ENCODE measurements around the gene TGFBR3.

Gene TGFBR3

DNA sequence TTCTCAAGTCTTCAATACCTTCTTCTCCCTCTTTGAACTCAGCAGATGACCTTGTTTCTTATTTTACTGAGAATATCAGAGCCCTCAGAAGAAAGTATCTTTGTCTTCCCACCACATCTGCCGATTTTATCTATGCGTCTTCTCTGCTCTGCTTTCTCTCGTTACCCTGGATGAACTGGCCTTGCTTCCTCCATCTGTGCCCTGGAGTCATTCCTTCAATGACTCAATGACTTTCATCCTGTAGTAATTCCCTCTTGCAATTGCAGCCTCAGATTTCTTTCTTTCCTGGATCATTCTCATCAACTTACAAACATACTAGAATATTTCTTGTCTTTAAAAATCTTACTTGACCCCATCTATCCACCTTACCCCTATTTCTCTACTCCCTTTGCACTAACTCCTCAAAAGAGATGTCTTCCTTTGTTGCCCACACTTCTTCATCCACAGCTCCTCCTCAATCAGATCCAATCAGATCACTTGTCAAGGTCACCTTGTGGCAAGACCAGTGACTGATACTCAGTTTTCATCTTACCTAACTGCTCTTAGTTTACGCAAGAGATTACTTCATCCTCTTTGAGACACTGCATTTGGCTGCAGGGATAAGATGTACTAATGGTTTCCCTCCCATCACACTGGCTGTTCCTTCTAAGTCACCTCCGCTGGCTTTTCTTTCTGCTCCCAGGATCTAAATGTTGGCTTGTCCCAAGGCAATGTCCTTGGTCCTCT lies 8.2 kb upstream of the TGFBR3 start:
- peaks cover 36% of the 10 kb centered on the region for H3K4me1 Mint-ChIP-seq (ENCODE audit: low read depth)
- no peak overlapping the region for H3K27ac Mint-ChIP-seq
- H3K36me3 Mint-ChIP-seq, result no peaks in the 10 kb centered on the region
- no peaks in the 10 kb centered on the region for H3K9me3 Mint-ChIP-seq (ENCODE audit: low read depth)
- H3K4me3 Mint-ChIP-seq, result no peak overlapping the region
- peaks cover 1% of the 10 kb centered on the region for H3K27me3 Mint-ChIP-seq

GRCh38 chr1:91891969-91892368 lies 6.0 kb upstream of the TGFBR3 start:
- H3K27ac Mint-ChIP-seq, result peak overlapping the region; percentile 69
- H3K4me3 Mint-ChIP-seq, result peak overlapping the region; percentile 49
- H3K4me1 Mint-ChIP-seq (ENCODE audit: low read depth), result peaks cover 38% of the 10 kb centered on the region
- no peaks in the 10 kb centered on the region for H3K36me3 Mint-ChIP-seq
- no peaks in the 10 kb centered on the region for H3K27me3 Mint-ChIP-seq
- no peaks in the 10 kb centered on the region for H3K9me3 Mint-ChIP-seq (ENCODE audit: low read depth)

- peak overlapping the region; percentile 69 for H3K27ac Mint-ChIP-seq
- no peaks in the 10 kb centered on the region for H3K9me3 Mint-ChIP-seq (ENCODE audit: low read depth)
- H3K36me3 Mint-ChIP-seq, result no peaks in the 10 kb centered on the region
Observed at GRCh38 chr1:91891454-91891853, 5.5 kb upstream of the TGFBR3 start.

GRCh38 chr1:91889717-91890459 lies 3.9 kb upstream of the TGFBR3 start:
- Mint-ChIP-seq H3K4me3 (no peak overlapping the region), H3K27me3 (no peaks in the 10 kb centered on the region), H3K4me1 (ENCODE audit: low read depth) (peaks cover 34% of the 10 kb centered on the region), H3K36me3 (no peaks in the 10 kb centered on the region), H3K9me3 (ENCODE audit: low read depth) (no peaks in the 10 kb centered on the region), H3K27ac (no peak overlapping the region)

More at GRCh38 chr1:91891454-91891853, 5.5 kb upstream of the TGFBR3 start:
- H3K27me3 Mint-ChIP-seq, result no peaks in the 10 kb centered on the region
- H3K4me1 Mint-ChIP-seq (ENCODE audit: low read depth), result peaks cover 40% of the 10 kb centered on the region
- H3K4me3 Mint-ChIP-seq, result peak overlapping the region; percentile 49

- H3K27me3 Mint-ChIP-seq, result no peaks in the 10 kb centered on the region
- H3K36me3 Mint-ChIP-seq, result no peaks in the 10 kb centered on the region
- H3K27ac Mint-ChIP-seq, result peak overlapping the region; percentile 90
- H3K9me3 Mint-ChIP-seq (ENCODE audit: low read depth), result no peaks in the 10 kb centered on the region
- H3K4me3 Mint-ChIP-seq, result peak overlapping the region; percentile 98
- peaks cover 39% of the 10 kb centered on the region for H3K4me1 Mint-ChIP-seq (ENCODE audit: low read depth)
Observed at GRCh38 chr1:91885213-91885715, 687 bp downstream of the TGFBR3 start.

DNA sequence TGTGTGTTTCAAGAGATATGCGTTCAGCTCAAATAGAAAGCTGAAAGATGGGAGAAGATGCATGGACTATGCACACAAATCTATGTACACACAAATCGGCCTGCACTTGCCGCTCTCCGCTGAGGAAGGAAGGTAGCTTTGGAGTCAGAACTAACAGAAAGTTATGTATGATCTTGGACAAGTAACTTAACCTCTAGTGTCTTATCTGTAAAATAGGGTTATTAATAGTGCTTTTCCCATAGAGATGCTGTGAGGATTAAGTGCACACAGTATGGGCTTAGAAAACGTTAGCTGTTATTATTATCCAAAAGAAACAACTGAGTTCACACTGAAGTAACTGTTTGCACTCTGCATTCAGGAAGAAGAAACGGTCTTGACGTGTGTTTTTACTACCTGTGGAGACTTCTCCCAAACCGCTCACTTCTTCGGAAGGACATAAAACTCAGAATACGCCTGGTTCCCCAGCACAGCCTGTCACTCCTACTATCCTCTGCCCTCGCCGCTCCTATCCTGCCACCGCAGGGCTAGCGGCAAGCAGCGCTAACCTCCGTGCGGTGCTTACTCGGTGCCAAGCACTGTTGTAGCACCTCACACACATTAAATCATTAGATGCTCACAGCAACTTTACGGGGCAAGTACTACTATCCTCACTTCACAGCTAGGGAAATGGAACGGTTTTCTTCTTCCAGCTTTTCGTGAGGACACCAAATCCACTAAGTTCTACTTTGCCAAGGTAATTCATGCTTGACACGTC lies 1.3 kb downstream of the TGFBR3 start:
- peak overlapping the region; percentile 98 for H3K4me3 Mint-ChIP-seq
- no peaks in the 10 kb centered on the region for H3K27me3 Mint-ChIP-seq
- H3K27ac Mint-ChIP-seq, result peak overlapping the region; percentile 90
- H3K4me1 Mint-ChIP-seq (ENCODE audit: low read depth), result peaks cover 37% of the 10 kb centered on the region
- no peaks in the 10 kb centered on the region for H3K36me3 Mint-ChIP-seq
- H3K9me3 Mint-ChIP-seq (ENCODE audit: low read depth), result no peaks in the 10 kb centered on the region

GRCh38 chr1:91883470-91883869 lies 2.5 kb downstream of the TGFBR3 start:
- H3K9me3 Mint-ChIP-seq (ENCODE audit: low read depth), result no peaks in the 10 kb centered on the region
- peak overlapping the region; percentile 18 for H3K27ac Mint-ChIP-seq
- H3K4me1 Mint-ChIP-seq (ENCODE audit: low read depth), result peaks cover 43% of the 10 kb centered on the region
- H3K27me3 Mint-ChIP-seq, result no peaks in the 10 kb centered on the region
- peak overlapping the region; percentile 84 for H3K4me3 Mint-ChIP-seq
- no peaks in the 10 kb centered on the region for H3K36me3 Mint-ChIP-seq

- no peak overlapping the region for H3K4me3 Mint-ChIP-seq
- H3K27ac Mint-ChIP-seq, result no peak overlapping the region
- H3K9me3 Mint-ChIP-seq (ENCODE audit: low read depth), result no peaks in the 10 kb centered on the region
- H3K4me1 Mint-ChIP-seq (ENCODE audit: low read depth), result peaks cover 61% of the 10 kb centered on the region
- H3K27me3 Mint-ChIP-seq, result no peaks in the 10 kb centered on the region
- H3K36me3 Mint-ChIP-seq, result no peaks in the 10 kb centered on the region
Observed at GRCh38 chr1:91881280-91881679, 4.7 kb downstream of the TGFBR3 start.

- Mint-ChIP-seq H3K4me1 (ENCODE audit: low read depth) (peaks cover 67% of the 10 kb centered on the region), H3K9me3 (ENCODE audit: low read depth) (no peaks in the 10 kb centered on the region), H3K27ac (no peak overlapping the region), H3K36me3 (no peaks in the 10 kb centered on the region), H3K4me3 (no peak overlapping the region), H3K27me3 (no peaks in the 10 kb centered on the region)
Observed at GRCh38 chr1:91879733-91880132, 6.2 kb downstream of the TGFBR3 start.

DNA sequence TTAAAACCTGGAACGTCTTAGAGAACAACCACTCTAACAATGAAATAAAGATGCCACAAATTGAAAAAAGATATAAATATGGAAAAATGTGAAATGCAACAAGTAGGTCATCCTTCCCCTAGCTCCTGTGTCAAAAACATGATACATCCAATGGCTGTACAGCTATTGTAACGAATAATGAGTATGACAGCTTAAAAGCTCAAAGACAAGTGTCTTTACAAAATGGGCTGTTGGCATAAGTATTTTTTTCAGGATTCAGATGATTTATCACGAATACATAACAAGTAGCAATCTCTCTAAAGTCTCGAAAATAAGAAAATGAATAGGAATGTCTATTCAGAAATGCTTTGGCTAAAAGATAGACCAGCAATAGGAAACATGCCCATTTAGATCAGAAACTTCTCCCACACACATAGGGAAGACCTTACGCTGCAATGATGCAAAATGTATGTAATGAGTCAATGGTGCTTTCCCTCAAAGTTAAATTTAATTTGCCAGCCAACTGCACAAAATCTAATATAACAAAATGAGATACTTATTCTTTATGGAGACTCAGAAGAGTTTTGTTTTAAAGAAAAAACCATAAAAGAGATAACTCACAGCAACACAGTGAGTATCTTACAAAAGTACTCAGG lies 8.3 kb downstream of the TGFBR3 start:
- H3K27ac Mint-ChIP-seq, result peak overlapping the region; percentile 92
- no peaks in the 10 kb centered on the region for H3K9me3 Mint-ChIP-seq (ENCODE audit: low read depth)
- no peaks in the 10 kb centered on the region for H3K36me3 Mint-ChIP-seq
- H3K27me3 Mint-ChIP-seq, result no peaks in the 10 kb centered on the region
- peaks cover 54% of the 10 kb centered on the region for H3K4me1 Mint-ChIP-seq (ENCODE audit: low read depth)
- peak overlapping the region; percentile 86 for H3K4me3 Mint-ChIP-seq

DNA sequence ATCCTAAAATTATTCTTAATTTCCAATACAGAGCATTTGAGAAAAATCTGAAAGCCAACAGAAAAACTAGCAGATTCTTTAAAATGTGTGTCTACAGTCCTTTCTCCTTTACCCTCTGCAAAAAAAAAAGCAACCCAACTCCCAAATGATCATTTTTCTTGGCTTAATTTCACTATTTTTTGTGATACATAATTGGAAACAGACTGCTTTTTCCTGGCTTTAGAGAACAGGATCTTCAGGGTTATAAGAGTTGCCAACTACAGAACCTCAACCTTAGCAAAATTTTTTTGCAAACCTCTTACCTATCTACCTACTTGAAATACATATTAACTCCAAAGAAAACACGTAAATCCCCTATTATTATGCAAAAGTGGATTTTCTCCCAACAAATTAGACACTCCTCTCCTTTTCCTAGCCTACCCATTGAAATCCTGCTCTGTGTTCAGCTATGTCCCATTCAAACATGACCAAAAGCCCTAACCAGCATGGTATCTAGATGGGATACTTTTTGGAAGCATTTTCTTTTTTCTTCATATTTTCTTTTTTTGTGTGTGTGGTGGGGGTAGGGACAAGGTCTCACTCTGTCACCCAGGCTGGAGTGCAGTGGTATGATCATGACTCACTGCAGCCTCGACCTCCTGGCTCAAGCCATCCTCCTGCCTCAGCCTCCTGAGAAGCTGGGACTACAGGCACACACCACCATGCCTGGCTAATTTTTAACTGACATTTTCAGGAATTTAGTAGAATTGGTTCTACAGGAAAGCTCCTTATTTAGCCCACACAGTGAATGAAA lies 9.0 kb downstream of the TGFBR3 start:
- Mint-ChIP-seq H3K9me3 (ENCODE audit: low read depth) (no peaks in the 10 kb centered on the region), H3K27ac (peak overlapping the region; percentile 92), H3K4me3 (peak overlapping the region; percentile 86), H3K4me1 (ENCODE audit: low read depth) (peaks cover 61% of the 10 kb centered on the region), H3K27me3 (no peaks in the 10 kb centered on the region), H3K36me3 (no peaks in the 10 kb centered on the region)

GRCh38 chr1:91876040-91876470 lies 9.9 kb downstream of the TGFBR3 start:
- Mint-ChIP-seq H3K36me3 (no peaks in the 10 kb centered on the region), H3K27ac (peak overlapping the region; percentile 92), H3K9me3 (ENCODE audit: low read depth) (no peaks in the 10 kb centered on the region), H3K27me3 (no peaks in the 10 kb centered on the region), H3K4me3 (peak overlapping the region; percentile 38), H3K4me1 (ENCODE audit: low read depth) (peaks cover 66% of the 10 kb centered on the region)

DNA sequence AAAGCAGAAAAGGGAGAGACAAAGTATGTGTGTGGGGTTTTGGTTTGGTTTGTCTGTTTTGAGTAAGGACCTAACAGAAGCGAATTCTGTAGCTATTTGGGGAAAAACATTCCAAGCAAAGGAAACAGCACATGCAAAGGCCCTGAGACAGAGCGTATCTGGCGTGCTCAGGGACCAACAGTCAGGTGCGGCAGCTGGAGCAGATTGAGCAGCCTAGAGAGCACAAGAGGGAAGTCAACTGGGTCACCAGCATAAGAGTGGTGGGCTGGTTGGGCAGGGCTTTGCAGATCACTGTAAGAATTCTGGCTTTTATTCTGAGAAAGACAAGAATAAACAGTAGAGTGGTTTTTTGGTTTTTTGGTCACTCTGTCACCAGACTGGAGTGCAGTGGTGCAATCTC lies 11.8 kb downstream of the TGFBR3 start:
- Mint-ChIP-seq H3K27me3 (no peaks in the 10 kb centered on the region), H3K27ac (peak overlapping the region; percentile 56), H3K4me1 (ENCODE audit: low read depth) (peaks cover 69% of the 10 kb centered on the region), H3K36me3 (no peaks in the 10 kb centered on the region), H3K4me3 (no peak overlapping the region), H3K9me3 (ENCODE audit: low read depth) (no peaks in the 10 kb centered on the region)

- peak overlapping the region; percentile 61 for H3K4me3 Mint-ChIP-seq
- H3K36me3 Mint-ChIP-seq, result no peaks in the 10 kb centered on the region
- no peaks in the 10 kb centered on the region for H3K27me3 Mint-ChIP-seq
- H3K4me1 Mint-ChIP-seq (ENCODE audit: low read depth), result peaks cover 55% of the 10 kb centered on the region
- H3K27ac Mint-ChIP-seq, result peak overlapping the region; percentile 47
- H3K9me3 Mint-ChIP-seq (ENCODE audit: low read depth), result no peaks in the 10 kb centered on the region
Observed at GRCh38 chr1:91872559-91873081, 13.3 kb downstream of the TGFBR3 start.

All from activated naive CD8-positive, alpha-beta T cell (primary cell).